GM21515 (cell line): ENCODE measurements around the gene VMA21.

ENCODE experiments used
- ATAC-seq: cut with Tn5 transposase; IDR thresholded peaks from one replicate; pipeline ENCODE4 v1.9.1; 2021; ENCODE audit not compliant: unreplicated experiment

The VMA21 gene, protein sequence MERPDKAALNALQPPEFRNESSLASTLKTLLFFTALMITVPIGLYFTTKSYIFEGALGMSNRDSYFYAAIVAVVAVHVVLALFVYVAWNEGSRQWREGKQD

DNA sequence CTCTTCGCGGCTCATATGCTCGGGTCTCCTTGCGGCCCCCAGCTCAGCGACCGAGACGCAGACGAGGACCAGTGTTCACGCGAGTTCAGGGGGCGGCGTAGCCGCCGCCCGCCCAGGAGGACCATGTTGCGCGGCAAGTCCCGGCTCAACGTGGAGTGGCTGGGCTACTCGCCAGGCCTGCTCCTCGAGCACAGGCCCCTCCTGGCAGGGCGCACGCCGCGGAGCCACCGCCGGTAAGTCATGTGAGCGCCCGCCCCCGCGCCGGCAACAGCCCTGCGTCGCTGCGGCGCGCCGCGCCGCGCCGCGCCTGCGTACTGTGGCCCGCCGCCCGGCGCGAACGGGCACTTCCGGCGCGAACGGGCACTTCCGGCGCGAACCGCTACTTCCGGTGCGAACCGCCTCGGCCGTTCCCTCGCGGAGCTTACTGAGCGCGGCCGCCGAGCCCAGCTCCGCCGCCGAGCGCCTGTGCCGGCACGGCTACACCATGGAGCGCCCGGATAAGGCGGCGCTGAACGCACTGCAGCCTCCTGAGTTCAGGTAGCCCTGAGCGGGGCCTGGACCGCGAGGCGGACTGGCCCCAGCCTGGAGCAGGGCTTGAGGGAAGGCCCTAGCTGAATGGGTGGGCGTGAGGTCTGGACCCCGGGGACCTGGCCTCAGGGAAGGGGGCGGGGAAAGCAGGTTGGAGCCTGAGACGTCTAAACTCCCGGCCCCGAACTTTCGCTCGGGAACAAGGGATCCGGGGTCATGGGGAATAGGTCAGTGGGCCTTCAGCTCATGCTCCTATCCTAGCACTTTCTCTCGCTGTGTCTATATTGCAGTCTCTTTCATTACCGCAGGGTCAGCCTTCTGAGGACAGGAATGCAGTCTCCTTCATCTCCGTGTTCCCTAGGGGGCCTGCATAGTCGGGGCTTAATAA lies at the start of gene VMA21:
Gene VMA21, plus strand, starts transcription at position 382 of the 916 bp plus-strand sequence. Its CDS starts 103 bp downstream, at position 485.
- ATAC-seq: peak; percentile 82

DNA sequence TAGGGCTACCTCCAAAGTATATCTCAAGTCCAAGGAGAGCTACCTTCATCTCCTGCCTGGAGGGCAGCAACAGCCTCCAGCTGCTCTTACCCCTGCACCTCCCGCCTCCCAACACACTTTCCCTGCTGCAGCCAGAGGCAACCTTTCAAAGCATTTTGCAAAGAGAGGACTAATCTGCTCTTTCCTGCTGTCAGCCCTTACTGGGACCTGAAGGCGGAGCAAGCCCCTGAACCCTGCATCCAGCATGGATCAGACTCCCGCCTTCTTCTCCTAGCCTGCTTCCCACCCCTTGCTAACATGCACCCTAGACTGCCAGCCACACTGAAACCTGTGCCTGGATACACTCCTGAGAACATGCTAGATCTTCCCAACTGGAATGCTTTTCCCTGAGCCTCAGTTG lies 37.7 kb upstream of the VMA21 start:
- no peak for ATAC-seq

DNA sequence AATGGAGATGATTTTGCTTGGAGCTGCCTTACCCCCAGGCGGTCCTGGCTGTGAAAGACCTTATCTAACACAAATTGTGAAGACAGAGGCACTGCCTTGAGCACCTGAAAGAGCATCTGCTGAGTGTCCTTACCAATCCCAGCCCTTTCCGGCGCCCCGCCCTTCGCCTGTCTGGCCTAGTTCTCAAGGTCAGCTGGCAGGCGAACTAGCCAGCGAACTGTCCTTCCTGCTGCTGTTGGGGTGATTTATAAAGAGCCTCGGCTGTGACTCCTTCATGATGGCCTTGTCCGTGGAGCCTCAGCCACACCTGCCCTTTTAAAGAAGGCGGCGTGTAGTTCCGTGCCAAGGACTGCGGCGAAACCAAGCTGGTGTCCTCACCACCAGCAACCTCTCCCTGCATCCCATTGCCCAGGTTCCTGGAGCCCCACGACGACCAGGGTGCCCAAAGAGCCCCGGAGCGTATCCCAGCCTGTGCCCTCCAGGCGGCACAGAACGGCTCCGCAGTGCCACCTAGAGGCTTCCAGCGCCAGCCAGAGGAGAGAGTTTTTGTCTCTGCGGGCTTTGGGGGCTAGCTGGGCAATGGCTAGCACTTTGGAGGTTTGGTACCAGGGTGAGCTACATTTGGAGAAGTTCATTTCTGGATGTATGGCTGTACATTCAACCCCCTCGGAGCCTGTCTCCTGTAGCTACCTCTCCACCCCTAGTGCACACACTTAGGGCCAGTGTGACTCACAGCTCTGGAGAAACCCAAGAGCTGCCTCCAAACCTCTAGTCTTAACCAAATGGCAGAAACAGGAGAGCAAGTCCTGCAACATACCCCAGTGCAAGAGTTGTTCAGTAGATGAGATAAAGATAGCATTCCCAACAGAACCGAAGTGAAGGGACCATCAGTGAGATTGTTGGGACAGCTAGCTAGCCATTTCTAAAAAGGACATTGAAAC lies 36.8 kb upstream of the VMA21 start:
- peak; percentile 68 for ATAC-seq

DNA sequence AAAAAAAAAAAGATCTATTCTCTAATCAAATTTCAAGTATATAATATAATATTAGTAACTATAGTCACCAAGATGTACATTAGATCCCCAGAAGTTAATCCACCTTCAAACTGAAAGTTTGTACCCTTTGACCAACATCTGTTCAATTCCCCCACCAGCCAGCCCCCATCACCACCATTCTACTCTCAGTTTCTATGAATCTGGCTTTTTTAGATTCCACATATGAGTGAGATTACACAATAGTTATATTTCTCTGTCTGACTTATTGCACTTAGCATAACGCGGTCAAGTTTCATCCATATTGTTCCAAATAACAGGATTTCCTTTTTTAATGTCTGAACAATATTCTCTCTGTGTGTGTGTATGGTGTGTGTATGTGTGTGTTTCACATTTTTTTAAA lies 33.7 kb upstream of the VMA21 start:
- ATAC-seq: no peak

DNA sequence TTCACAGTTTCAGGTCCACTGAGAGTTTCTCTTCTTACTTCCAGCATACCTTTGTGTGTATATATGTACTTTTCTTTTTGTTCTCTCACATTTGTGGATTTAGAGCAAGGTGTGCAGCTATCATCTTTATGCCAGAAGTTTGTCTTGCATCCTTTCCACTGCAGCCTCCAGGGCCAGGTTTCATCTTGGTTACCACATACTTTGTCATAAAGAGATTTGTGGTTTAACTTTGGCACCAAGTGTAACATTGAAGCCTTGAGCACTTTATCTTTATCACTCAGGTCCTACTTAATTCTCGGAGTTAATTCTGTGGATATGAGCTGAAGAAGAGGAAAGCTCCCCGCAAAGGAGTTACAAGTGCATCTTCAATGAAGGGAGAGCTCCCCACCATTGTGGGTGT lies 31.4 kb upstream of the VMA21 start:
- no peak for ATAC-seq

DNA sequence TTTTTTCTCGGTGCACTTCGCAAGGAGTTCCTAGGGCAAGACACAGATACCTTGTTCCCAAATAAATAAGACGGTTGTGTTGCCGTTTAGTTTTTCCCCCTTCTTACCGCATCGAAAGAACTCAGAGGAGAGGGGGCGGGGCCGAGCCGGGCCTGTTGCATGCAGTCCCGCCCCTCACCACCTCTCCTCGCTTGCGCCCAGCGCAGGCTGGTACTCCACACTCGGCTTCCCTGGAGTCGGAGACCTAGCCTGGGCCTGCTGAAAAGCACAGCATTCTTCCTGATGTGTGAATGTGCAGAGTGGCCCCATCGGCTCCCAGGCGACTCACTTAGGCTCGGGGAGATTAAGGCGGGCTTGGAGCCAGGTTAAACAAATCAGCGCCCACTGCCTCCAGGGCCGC lies 26.1 kb upstream of the VMA21 start:
- no peak for ATAC-seq

DNA sequence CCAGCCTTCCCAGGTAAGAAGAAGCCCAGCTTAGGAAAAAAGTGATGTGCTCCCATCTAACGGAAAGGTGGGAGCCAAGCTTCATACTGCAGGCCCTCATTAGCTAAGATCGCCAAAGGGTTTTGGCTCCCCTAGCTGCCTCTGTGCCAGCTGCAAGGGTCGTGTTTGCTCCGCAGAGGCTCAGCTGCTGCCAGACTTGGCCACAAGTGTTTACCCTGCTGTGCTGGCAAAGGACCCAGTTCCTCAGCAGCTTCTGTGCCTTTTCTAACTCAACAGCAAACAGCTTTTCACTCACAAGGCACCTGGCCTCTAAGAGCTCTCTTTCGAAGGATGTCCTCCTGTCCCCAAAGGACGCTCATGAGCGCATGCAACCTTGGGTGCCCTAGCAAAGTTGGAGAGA lies 12.2 kb upstream of the VMA21 start:
- ATAC-seq: no peak

DNA sequence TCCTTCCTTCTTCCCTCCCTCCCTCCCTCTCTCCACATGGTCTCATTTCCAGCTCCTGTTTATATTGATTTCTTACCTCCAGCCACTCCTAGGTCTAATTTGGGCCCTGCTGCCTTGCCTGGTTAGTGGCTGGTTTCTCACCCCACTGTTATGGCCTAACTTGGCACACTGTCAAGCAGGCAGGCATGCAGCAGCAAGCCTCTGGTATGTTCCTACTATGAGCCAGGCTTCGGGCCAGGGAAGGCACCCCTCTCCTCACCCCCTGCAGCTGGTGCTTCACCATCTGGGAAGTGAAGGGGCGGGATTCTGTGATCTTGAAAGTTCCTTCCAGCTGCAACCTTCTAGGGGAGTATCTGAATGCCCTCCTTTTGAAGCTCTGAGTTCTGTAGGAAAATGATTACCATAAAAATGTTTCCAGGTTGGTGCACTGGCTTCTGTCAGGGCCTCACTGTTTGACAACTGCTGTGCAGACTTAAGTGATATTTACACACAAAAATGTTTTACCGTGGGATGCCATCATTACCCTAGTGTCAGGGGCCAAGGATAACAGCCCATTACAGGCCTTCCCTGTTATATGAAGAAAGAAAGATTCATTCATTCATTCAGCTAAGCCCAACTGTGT lies 10.1 kb upstream of the VMA21 start:
- no peak for ATAC-seq

DNA sequence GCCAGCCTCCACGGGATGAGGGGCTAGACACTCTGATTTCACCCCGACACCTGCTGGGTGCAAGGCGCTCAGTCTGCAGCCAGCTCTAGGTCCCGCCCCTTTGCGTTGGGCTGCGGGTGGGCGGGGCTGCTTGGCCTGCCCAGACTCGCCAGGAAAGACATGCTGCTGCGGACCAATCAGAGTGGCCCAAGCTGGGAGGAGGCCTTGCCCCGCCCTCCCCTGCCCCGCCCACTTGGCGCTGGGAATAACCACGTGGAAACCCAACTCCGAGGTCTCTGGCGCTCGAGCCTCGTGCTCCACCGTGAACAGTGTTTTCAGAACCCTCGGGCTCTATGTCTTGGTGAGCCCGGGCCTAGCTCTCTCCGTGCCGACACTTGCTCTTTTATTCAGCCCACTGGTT lies 5.3 kb upstream of the VMA21 start:
- ATAC-seq: no peak

DNA sequence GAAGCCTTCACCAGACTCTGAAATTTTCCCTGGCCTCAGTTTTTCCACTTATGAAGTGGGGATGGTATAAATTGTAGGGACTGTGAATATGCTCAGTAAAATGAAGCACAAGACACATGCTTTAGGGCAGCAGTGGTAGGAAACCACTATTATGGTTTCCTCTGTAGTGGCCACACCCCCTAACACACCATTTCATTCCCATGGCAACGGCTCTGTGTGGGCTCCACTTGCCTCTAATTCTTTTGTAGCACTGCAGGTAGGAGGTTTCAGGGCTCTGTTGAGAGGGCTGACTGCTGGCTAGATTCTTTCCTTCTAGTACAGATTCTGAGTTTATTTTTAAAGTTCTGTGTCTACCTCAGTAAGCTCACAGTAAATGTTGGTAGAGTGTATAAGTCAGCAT lies 3.5 kb upstream of the VMA21 start:
- no peak for ATAC-seq

DNA sequence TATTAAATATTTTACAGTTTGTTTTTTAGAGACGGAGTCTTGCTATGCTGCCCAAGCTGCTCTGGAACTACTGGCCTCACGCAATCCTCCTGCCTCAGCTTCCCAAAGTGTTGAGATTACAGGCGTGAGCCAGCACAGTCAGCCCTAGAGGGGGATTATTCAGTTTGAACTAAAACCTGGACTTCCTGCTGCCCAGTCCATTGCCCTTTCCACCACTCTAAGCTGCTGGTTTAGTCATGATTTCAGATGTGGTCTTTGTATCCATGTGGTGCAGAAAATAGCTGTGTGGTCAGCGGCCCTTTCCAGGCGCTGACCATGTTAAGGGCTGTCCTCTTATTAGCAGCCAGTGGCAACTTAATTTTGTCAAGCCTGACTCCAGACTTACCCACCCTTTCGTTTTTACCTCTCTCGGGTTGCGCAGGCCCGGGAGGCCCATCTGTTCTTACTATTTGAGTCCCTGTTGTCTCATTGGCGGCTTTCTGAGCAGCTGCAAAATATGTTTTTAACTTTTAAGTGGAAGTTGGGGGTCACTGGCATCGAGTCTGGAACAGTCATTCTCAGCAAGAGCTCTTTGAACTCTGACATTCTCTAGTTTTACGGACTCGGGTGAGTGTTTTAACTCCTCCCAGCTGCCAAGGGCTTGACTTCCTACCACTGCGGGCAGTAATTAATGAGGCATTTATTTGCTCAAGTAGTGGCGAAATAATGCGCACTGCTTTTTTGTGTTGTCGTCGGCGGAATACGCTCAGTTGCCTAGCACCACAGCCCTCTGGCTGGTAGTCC lies 773 bp upstream of the VMA21 start:
- ATAC-seq: peak; percentile 35

DNA sequence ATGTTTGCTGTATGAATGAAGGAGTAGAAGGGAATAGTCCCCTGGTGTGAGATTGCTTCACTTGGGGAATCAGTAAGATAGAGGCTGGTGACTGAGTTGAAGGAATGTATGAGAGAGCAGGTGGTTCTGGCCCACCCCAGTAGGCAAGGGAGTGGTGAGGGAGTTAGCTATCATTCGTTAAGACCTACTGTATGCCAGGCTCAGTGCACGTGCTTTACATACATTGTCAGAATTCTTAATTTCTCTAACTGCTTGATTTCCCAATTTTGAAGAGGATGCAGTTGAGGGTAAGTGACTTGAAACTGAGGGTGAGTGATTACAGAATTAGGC lies 700 bp downstream of the VMA21 start:
- no peak for ATAC-seq

DNA sequence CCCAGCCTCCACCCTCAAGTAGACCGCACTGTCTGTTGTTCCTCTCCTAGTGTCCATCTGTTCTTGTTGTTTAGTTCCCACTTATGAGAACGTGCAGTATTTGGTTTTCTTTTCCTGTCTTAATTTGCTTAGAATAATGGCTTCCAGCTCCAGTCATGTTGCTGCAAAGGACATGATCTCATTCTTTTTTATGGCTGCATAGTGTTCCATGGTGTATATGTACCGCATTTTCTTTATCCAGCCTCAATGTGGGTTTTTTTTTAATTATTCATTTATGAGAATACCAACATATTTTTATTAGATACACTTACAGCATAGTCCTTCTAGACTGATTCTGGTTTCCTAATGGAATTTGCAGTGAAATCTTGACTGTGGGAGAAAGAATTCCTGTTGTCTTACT lies 1.3 kb downstream of the VMA21 start:
- no peak for ATAC-seq

DNA sequence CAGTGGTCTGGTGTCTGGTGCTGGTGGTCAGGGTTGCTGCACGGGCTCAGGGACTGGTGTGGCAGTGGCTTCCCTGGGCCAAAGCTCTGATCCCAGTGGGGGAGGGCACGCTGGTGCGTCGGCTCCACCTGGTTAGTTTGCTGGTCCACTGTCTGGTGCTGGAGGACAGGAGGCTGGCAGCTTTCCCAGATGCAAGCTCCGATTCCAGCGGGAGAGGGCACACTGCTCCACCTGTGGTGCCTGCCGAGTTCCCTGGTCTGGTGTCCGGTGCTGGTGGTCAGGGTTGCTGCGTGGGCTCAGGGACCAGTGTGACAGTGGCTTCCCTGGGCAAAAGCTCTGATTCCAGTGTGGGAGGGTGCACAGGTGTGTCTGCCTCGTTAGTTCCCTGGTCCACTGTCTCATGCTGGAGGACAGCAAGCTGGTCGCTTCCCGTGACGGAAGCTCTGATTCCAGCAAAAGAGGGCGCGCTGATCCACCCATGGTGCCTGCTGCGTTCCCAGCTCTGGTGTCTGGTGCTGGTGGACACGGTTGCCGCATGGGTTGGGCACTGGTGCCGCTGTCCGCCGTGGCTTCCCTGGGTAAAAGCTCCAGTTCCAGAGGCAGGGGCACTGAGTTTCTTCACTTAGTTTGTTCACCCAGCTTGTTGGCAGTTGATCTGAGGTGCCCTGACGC lies 5.8 kb downstream of the VMA21 start:
- ATAC-seq: no peak

DNA sequence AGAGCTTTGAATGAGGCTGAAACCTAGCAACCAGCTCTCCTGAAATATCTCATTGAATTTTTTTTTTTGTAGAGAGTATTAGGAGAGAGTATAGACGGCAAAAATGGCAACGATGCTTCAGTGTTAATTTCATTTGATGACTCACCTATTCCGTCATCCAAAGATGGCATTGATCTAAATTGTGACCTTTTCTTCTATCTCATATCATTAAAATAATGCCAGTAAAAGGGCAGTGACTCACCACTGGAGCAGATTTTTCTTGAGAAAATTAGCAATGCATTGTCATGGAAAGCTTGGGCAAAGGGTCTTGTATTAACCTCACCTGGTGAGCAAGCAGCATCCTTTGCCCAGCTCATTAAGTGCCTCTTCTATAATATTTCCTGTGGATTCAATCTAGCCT lies 19.6 kb downstream of the VMA21 start:
- ATAC-seq: no peak

DNA sequence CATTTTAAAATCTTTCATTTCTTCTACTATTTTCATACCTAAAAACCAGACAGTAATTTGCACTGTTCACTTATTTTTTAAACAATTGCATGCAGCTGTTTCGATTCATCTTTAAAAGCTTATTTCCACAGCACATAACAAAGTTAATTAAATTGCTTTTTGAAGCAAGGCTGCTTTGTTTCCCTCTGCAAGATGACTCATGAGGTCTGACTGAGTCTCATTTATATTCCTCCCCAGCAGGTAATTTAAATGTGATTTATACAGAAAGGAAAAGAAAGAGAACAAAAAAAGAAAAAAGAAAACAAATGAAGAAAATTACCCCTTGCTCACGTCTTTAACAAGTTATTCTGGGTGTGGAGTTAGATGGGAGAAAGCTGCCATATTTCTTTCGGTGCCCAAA lies 22.8 kb downstream of the VMA21 start:
- ATAC-seq: no peak

DNA sequence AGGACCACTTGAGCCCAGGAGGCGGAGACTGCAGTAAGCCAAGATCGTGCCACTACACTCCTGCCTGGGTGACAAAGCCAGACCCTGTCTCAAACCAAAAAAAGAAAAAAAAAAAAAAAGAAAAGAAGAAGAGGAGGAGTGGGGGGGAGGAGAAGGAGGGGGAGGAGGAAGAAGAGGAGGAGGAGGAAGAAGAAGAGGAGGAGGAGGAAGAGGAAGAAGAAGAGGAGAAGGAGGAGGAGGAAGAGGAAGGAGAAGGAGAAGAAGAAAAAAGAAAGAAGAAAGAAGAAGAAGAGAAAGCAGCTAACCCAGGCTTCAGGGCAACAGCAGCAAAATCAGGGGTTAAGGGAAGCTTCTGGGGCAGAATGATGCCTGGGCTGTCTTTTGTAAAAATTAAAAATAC lies 27.5 kb downstream of the VMA21 start:
- ATAC-seq: no peak

DNA sequence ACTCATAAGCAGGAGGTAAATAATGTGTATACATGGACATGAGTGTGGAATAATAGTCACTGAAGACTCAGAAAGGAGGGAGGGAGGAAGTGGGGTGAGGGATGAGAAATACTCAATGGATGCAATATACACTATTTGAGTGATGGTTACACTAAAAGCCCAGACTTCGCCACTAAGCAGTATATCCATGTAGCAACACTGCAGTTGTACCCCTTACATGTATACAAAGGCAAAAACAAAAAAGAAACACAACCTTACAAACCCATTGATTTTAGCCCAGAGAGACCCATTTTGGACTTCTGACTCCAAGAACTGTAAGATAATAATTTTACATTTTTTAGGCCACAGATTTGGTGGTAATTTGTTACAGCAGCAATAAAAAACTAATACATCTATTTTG lies 51.5 kb downstream of the VMA21 start:
- no peak for ATAC-seq

DNA sequence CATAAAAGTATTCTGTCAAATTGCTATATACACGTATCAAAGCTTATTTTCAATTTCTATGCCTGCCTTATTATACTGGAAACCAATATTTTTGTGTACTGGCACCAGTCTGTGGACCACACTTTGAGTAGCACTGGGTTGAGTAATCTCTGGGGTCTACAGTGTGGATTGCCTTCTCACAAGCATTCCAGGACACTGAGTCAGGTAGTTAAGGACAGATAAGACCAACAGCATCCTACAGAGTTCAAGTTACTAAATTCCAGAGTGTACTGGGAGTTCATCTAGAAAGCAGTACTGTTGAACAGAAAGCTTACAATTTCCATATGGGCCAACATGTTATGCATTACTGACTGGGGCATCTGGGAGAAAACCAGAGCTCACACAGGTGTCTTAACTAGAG lies 61.8 kb downstream of the VMA21 start:
- no peak for ATAC-seq
